GM10847 (cell line): ENCODE measurements around the gene FOXC2.
A peak's percentile ranks its signal among the peaks of the same experiment; 100 is the strongest.

Experiments used
- POLR2A ChIP-seq: IDR thresholded peaks from 2 replicates; pipeline ENCODE4 v1.6.1; 2011; ENCODE audit not compliant: insufficient read length; ENCODE audit errors: extremely low read depth

FOXC2 gene

DNA sequence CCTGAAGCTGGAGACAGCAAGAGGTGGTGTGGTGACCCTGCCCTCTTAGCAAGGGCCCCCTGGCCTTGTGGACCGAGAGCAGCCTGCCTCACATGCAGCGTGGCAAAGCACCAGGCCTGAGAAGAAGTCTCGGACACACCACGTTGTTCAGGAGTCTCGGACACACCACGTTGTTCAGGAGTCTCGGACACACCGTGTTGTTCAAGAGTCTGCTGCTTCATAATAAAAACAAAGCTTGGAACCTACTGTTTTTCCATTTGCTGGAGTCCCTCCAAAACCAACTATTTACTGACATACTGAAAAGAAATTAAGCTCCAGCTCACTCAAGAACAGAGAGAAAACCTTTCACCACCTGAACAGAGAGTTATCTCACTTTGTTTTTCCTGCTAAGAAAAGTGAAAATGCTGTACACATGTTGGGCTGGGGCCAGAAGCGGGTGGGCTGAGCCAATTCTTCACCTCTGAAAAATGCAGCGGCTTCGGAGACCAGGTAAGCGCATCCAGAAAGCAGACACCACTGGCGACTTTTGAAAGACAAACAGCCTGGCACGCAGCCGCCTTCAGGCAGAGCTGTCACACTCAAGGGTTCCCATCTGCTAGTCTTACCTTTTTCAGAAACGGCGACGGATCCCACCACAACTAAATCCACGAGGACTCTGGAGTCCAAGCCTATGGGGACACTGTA, 20.5 kb upstream of the FOXC2 start:
- no peak for TF ChIP-seq POLR2A

DNA sequence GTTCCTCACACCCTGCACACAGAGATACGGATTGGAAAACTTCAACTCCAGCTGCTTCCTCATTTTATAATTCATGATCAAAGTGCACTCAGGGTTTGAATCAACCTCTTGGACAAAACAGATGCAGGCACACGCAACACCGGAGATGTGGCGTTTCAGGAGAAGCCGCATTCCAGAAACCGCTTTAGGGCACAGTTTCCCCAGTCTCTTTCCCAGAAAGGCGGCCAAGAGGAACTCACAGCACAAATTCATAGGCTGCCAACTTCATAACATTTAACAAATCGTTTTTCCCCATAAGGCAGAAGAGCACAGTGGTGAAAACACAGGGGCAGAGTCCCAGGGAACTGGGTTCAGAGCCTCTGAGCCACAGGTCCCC, 20.0 kb upstream of the FOXC2 start:
- no peak for TF ChIP-seq POLR2A

- TF ChIP-seq POLR2A = no peak
Measured at GRCh38 chr16:86547286-86547685, 19.3 kb upstream of the FOXC2 start.

DNA sequence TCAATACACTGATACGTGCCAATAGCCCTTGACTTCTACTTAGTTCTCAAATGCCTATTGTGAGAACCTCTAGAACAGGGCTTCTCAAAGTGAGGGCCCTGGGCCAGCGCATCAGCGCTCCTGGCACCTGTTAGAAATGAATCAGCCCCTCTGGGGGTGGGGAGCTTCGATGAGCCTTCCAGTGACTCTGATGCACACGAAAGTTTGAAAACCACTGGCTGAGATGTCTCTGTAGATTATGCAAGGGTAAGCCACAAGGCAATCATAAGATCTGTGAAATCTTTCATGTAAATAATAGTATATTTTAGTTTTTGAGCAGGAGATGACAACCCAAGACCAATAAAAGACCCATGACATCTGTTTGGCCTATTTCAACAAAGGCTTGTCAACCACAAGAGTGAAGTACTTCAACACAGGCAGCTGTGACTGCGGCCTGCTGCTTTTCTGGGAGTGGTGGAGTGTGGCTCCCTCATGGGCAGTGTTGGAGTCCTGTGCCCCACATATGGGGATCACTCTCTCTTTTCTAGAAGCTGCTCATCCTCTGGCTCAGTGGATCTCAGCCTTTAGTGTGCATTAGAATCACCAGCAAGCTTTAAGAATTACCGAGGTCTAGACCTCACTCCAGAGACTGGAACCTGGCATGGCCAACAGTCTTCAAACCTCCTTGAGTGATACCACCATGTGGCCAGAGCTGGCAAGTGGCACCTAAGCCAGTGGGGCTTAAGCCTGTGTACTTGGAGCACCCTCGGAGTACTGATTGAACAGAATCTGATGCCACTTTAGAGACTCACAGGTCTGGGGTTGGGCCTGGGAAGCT, 17.3 kb upstream of the FOXC2 start:
- TF ChIP-seq POLR2A = no peak

- TF ChIP-seq POLR2A = no peak
Measured at GRCh38 chr16:86549893-86550190, 16.8 kb upstream of the FOXC2 start.

DNA sequence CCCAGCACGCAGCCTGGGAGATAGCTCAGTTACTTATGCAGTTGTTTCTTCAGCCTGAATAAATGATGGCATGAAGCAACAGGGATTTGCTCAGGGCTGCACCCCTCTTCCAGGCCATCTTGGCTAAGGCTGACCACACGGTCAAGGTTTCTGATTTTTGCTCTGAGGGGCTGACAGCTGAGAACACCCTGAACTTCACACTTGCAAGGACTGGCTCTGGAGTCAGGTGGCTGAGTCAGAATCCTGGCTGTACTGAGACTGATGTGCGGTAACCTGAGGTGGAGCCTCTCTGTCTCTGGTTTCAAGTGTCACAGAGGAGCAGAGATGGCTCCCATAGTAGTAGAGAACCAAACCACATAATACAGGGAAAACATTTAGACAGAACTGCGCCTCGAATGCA, 16.3 kb upstream of the FOXC2 start:
- TF ChIP-seq POLR2A = no peak

DNA sequence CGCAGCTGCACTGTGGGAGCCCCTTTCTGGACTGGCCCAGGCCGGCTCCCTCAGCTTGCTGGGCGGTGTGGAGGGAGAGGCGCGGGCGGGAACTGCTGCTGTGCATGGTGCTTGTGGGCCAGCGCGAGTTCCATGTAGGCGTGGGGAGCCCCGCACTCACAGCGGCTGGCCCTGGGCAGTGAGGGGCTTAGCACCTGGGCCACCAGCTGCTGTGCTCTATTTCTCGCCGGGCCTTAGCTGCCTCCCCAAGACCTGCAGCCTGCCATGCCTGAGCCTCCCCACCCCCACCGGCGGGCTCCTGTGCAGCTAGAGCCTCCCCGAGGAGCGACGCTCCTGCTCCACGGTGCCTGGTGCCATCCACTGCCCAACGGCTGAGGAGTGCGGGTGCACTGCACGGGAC, 13.3 kb upstream of the FOXC2 start:
- no peak for TF ChIP-seq POLR2A

- TF ChIP-seq POLR2A = no peak
Measured at GRCh38 chr16:86554599-86554916, 12.1 kb upstream of the FOXC2 start.

GRCh38 chr16:86554917-86555703, 11.5 kb upstream of the FOXC2 start, which contains the start of gene MTHFSD:
Gene MTHFSD (minus strand): TSS chr16:86555235. CDS start chr16:86555184, 51 bp downstream.
- peak; percentile 93 for TF ChIP-seq POLR2A

DNA sequence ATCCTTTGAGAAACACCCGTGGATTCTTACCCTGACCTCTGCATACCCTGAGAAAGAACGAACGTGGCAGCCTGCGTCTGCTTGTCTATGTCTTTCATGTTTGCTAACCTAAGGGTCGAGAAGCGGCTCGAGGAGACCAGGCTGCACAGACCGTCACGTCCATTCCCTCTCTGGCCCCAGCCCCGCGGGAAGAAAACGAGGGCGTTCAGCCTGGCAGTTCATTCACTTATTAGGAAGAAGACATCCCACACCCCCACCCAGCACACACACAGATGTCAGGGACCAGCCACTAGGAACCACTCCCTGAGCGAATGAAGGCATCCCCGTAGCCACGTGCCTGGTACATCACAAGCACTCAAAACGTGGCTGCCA, 10.9 kb upstream of the FOXC2 start:
- TF ChIP-seq POLR2A = no peak

GRCh38 chr16:86556576-86556975, 10.1 kb upstream of the FOXC2 start:
- TF ChIP-seq POLR2A = no peak

GRCh38 chr16:86557587-86557986, 9.0 kb upstream of the FOXC2 start:
- TF ChIP-seq POLR2A = no peak

DNA sequence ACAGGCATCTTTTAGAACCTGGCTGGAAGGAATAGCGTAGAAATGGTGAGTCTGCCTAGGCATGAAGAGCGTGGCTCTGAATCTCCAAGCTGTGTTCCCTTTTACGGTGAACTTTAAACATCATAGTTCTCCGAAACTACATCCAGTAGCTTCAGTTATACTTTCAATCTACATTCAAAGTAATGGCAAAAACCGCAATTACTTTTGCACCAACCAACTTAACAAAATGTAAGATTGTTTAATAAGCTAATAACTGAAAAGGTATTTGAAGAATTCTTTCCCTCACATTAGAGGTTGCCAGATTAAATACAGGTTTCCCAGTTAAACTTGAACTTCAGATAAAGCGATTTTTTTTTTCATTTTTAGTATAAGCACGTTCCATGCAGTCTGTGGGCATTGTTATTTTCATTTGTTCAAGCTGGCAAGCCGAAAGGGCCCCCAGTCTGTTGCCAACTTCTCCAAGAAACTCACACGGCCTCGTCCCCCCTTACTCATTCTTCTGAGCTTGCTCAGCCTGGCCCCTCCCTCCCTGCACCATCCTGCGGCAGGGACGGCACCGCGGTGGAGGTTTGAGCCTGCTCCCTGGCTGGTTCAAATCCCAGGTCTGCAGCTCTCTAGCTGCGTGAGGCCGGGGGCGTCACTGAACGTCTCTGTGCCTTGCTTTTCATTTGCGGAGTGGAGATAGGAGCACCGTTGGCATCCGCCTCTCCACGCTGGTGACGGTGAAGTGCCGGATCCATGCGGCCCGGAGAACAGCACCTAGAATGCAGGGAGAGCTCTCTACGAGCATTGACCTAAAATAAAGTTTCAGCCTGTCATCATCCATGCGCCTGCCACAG, 8.1 kb upstream of the FOXC2 start:
- no peak for TF ChIP-seq POLR2A

DNA sequence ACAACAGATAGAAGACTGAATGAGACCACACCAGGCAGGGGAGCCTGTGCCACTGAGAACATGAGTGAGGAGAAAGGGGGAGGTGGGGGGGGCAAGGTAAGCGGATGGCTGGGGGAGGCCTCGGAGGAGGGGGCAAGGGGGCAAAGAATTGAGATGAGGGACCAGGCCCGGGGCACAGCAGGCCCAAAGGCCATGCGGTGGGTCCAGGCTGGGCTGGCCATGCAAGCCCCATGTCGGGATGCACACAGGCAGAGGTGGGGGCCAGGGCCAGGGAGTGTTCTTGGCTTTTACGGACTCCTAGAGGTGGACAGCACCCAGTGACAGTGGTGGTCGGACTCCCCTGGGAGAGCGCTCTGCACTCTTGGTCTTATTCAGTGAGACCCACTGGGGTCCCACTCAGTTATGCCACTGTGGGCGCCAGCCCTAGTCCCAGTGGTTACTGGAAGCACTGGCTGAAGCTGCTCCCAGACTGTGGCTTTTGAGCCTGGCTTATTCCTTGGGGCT, 6.8 kb upstream of the FOXC2 start:
- TF ChIP-seq POLR2A = no peak

GRCh38 chr16:86562356-86562755, 4.3 kb upstream of the FOXC2 start:
- no peak for TF ChIP-seq POLR2A

- TF ChIP-seq POLR2A = no peak
Measured at GRCh38 chr16:86563469-86564345, 2.9 kb upstream of the FOXC2 start.
